ENCODE data around the gene TNFRSF12A.

GRCh38 chr16:3050487-3050886 lies 30.3 kb downstream of the TNFRSF12A start:
- no peak for TF ChIP-seq CTCF (IDR thresholded peaks at IDR 0.05; ENCODE audit: low read depth, low read length)
- no peak for TF ChIP-seq EZH2phosphoT487 (IDR thresholded peaks at IDR 0.05; ENCODE audit: low read depth)
